ENCODE results near the gene PBX4. TPM values are rescaled to one million over a fixed set of nuclear protein-coding genes. Genes with fewer than 3 reads are reported as not detected.

Gene PBX4
- polyA plus RNA-seq, 1 experiment: 1.9 TPM

GRCh38 chr19:19517235-19517619 is 101.3 kb downstream of the PBX4 start:
- ChIA-PET POLR2A (no interaction called here), CTCF (interaction anchor here (1.0 to 1.4 kb wide), 2 partner anchors 15 to 28 kb away, joined by 3 to 4 read pairs; no protein-coding TSS in a partner anchor)
- peaks cover 10% of the 10 kb centered on the region; the same call in 1 of the 2 replicates for H3K36me3 ChIP-seq (ENCODE audit: control insufficient read depth, insufficient read depth, low read length)
- TF ChIP-seq CTCF (IDR thresholded peaks at IDR 0.05; ENCODE audit: insufficient read depth, low read depth, low read length): no peak
- no peaks in the 10 kb centered on the region for H3K27me3 ChIP-seq (ENCODE audit: control insufficient read depth, insufficient read depth, low read length)
- DNase-seq (ENCODE audit: low read depth): no peak
- H3K4me3 ChIP-seq (ENCODE audit: low read depth, low read length): no peak overlapping the region; the same call in 1 of the 2 replicates

- DNase-seq (ENCODE audit: low read depth): peak; percentile 47
- ChIA-PET CTCF (interaction anchor here (0.6 to 1.7 kb wide), 6 partner anchors 16 to 128 kb away, joined by 3 to 8 read pairs (median 3); partner anchors contain the start of gene GMIP), POLR2A (no interaction called here)
- peaks cover 10% of the 10 kb centered on the region; the same call in 1 of the 2 replicates for H3K36me3 ChIP-seq (ENCODE audit: control insufficient read depth, insufficient read depth, low read length)
- H3K4me3 ChIP-seq (ENCODE audit: low read depth, low read length): peak within 1 kb of the TSS; percentile 58
- H3K27me3 ChIP-seq (ENCODE audit: control insufficient read depth, insufficient read depth, low read length): no peaks in the 10 kb centered on the region
- 0 out of 2 replicates have a peak, but pooled peaks have one; percentile 23 for TF ChIP-seq CTCF (IDR thresholded peaks at IDR 0.05; ENCODE audit: insufficient read depth, low read depth, low read length)
These were observed 102.6 kb downstream of the PBX4 start, which contains the start of gene NDUFA13 for GRCh38 chr19:19515642-19516519. Gene NDUFA13 (plus strand): TSS chr19:19516225. CDS start chr19:19516239, 14 bp downstream.

- H3K27me3 ChIP-seq (ENCODE audit: control insufficient read depth, insufficient read depth, low read length): no peaks in the 10 kb centered on the region
- H3K36me3 ChIP-seq (ENCODE audit: control insufficient read depth, insufficient read depth, low read length): peaks cover 7% of the 10 kb centered on the region; the same call in 1 of the 2 replicates
- POLR2A ChIA-PET: no interaction called here
- CTCF ChIA-PET: interaction anchor here (0.6 to 1.7 kb wide), 3 partner anchors 17 to 127 kb away, joined by 3 to 8 read pairs (median 3); no protein-coding TSS in a partner anchor
- no peak for DNase-seq (ENCODE audit: low read depth)
- TF ChIP-seq CTCF (IDR thresholded peaks at IDR 0.05; ENCODE audit: insufficient read depth, low read depth, low read length): no peak
- H3K4me3 ChIP-seq (ENCODE audit: low read depth, low read length): peak within 1 kb of the TSS; percentile 58
These were observed 103.4 kb downstream of the PBX4 start, which contains the start of gene TSSK6 for GRCh38 chr19:19514881-19515641. Gene TSSK6 (minus strand): TSS chr19:19515548. CDS start chr19:19515427, 121 bp downstream.

GRCh38 chr19:19514215-19514657 is 104.3 kb downstream of the PBX4 start:
- ChIA-PET POLR2A (no interaction called here), CTCF (interaction anchor here (1.3 kb wide), 1 partner anchor 154 kb away, joined by 4 read pairs; no protein-coding TSS in a partner anchor)
- Histone ChIP-seq H3K36me3 (ENCODE audit: control insufficient read depth, insufficient read depth, low read length) (peaks cover 2% of the 10 kb centered on the region; the same call in 1 of the 2 replicates), H3K27me3 (ENCODE audit: control insufficient read depth, insufficient read depth, low read length) (no peaks in the 10 kb centered on the region), H3K4me3 (ENCODE audit: low read depth, low read length) (no peak overlapping the region)
- no peak for DNase-seq (ENCODE audit: low read depth)
- no peak for TF ChIP-seq CTCF (IDR thresholded peaks at IDR 0.05; ENCODE audit: insufficient read depth, low read depth, low read length)

Measured in BJ (cell line).